SK-N-SH treated with all-trans-retinoic acid at 6 μM for 48 hours (cell line): ENCODE results near the gene LHFPL3.

Experiments used
- ISL1 ChIP-seq: fragments of 250-450 bp; sonication (Bioruptor Pico); IDR thresholded peaks from 2 replicates; pipeline ENCODE4 v2.1.2; 2022; ENCODE audit warnings: mild to moderate bottlenecking, moderate library complexity
- PPARA ChIP-seq: fragments of 250-450 bp; sonication (Bioruptor Pico); IDR thresholded peaks from 2 replicates; pipeline ENCODE4 v1.5.0; 2020; ENCODE audit warnings: mild to moderate bottlenecking, borderline replicate concordance
- ZFP3 ChIP-seq: fragments of 250-450 bp; sonication (Bioruptor Pico); IDR thresholded peaks from 2 replicates; pipeline ENCODE4 v1.5.0; 2020; ENCODE audit warnings: mild to moderate bottlenecking, moderate library complexity
- ZNF8 ChIP-seq: fragments of 450-650 bp; formaldehyde crosslinking; IDR thresholded peaks from 2 replicates; pipeline ENCODE4 v1.5.0; 2020; ENCODE audit warnings: mild to moderate bottlenecking, moderate library complexity
- TF ChIP-seq, protein P1 (sequence below): fragments of 250-450 bp; sonication (Bioruptor Pico); IDR thresholded peaks from 2 replicates; pipeline ENCODE4 v1.5.1; 2021; ENCODE audit warnings: mild to moderate bottlenecking, moderate library complexity

GRCh38 chr7:104883248-104883717, 554.9 kb downstream of the LHFPL3 start:
- TF ChIP-seq PPARA: no peak
- no peak for TF ChIP-seq ZNF8
- no peak for TF ChIP-seq ZFP3 (CRISPR knock-in tag)
- TF ChIP-seq, protein P1, sequence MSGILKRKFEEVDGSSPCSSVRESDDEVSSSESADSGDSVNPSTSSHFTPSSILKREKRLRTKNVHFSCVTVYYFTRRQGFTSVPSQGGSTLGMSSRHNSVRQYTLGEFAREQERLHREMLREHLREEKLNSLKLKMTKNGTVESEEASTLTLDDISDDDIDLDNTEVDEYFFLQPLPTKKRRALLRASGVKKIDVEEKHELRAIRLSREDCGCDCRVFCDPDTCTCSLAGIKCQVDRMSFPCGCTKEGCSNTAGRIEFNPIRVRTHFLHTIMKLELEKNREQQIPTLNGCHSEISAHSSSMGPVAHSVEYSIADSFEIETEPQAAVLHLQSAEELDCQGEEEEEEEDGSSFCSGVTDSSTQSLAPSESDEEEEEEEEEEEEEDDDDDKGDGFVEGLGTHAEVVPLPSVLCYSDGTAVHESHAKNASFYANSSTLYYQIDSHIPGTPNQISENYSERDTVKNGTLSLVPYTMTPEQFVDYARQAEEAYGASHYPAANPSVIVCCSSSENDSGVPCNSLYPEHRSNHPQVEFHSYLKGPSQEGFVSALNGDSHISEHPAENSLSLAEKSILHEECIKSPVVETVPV (CRISPR knock-in tag): no peak
- TF ChIP-seq ISL1 (CRISPR knock-in tag): no peak
